ENCODE data around the gene NR1I3. TPM values are rescaled to one million over a fixed set of nuclear protein-coding genes. Genes with fewer than 3 reads are reported as not detected.

Gene NR1I3
- total and polyA plus RNA-seq, 2 of the 13 experiments (the other 11 are each of a cell fraction or from before 2014, with no cell fraction given): 0.62 to 0.95 TPM

DNA sequence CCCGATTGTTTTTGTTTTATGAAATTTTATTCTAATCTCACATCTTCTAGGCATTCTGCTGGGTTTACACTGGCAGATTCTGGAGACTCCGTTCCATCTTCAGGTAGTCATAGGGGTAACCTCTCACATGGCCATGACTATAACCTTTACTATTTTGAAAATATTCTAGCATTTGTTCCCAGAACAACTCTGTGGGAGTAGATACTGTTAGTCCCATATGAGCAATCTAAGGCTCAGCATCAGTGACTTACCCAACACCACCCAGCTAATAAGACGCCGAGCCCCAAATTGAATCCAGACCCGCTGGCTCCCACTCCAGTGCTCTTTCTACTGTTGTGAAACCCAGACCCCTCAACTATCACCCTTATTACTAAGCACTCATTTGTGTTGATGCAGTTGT is 49.0 kb downstream of the NR1I3 start (continued):
- TF ChIP-seq, protein P1, sequence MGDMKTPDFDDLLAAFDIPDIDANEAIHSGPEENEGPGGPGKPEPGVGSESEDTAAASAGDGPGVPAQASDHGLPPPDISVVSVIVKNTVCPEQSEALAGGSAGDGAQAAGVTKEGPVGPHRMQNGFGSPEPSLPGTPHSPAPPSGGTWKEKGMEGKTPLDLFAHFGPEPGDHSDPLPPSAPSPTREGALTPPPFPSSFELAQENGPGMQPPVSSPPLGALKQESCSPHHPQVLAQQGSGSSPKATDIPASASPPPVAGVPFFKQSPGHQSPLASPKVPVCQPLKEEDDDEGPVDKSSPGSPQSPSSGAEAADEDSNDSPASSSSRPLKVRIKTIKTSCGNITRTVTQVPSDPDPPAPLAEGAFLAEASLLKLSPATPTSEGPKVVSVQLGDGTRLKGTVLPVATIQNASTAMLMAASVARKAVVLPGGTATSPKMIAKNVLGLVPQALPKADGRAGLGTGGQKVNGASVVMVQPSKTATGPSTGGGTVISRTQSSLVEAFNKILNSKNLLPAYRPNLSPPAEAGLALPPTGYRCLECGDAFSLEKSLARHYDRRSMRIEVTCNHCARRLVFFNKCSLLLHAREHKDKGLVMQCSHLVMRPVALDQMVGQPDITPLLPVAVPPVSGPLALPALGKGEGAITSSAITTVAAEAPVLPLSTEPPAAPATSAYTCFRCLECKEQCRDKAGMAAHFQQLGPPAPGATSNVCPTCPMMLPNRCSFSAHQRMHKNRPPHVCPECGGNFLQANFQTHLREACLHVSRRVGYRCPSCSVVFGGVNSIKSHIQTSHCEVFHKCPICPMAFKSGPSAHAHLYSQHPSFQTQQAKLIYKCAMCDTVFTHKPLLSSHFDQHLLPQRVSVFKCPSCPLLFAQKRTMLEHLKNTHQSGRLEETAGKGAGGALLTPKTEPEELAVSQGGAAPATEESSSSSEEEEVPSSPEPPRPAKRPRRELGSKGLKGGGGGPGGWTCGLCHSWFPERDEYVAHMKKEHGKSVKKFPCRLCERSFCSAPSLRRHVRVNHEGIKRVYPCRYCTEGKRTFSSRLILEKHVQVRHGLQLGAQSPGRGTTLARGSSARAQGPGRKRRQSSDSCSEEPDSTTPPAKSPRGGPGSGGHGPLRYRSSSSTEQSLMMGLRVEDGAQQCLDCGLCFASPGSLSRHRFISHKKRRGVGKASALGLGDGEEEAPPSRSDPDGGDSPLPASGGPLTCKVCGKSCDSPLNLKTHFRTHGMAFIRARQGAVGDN (CRISPR knock-in tag; IDR thresholded peaks at IDR 0.05): no peak
- no peak for TF ChIP-seq GPN1 (CRISPR knock-in tag; IDR thresholded peaks at IDR 0.05; ENCODE audit: borderline replicate concordance)
- no peak for TF ChIP-seq ZNF44 (CRISPR knock-in tag; IDR thresholded peaks at IDR 0.05)

DNA sequence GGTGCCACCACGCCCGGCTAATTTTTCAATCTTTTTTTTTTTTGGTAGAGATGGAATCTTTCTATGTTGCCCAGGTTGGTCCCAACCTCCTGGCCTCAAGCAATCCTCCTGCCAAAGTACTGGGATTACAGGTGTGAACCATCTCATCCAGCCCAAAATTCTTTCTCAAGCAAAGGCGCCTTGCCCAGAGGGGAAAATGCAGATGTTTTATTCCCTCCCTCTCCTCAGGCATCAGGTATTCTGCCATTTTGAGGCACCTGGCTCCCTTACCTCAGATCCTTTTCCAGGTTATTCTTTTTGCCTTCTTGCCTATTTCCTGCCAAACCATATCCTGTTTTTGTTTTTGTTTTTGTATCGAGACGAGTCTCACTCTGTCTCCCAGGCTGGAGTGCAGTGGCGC is 49.6 kb downstream of the NR1I3 start:
- Histone ChIP-seq H3K79me2 (ENCODE audit: insufficient read depth, low read length) (no peaks in the 10 kb centered on the region), H3K4me1 (ENCODE audit: insufficient read depth, low read length) (peaks cover 19% of the 10 kb centered on the region), H3K4me2 (ENCODE audit: low read depth, low read length) (no peak overlapping the region), H3K36me3 (replicated peaks in 1 of 2; ENCODE audit: control insufficient read depth in 1 of 2, insufficient read depth in 2 of 2, low read length in 2 of 2) (no peaks in the 10 kb centered on the region; a peak in 1 of 5 replicates), H4K20me1 (ENCODE audit: insufficient read depth, low read length) (no peaks in the 10 kb centered on the region), H3K27me3 (ENCODE audit: control insufficient read depth in 1 of 2, insufficient read depth in 2 of 2, low read length in 2 of 2) (no peaks in the 10 kb centered on the region), H3K4me3 (replicated peaks in 1 of 3; ENCODE audit: insufficient read depth in 1 of 3, low read depth in 2 of 3, low read length in 3 of 3) (no peak overlapping the region), H3K9me3 (ENCODE audit: low read length) (no peaks in the 10 kb centered on the region), H2AFZ (ENCODE audit: low read length) (no peak overlapping the region), H3K9ac (ENCODE audit: insufficient read depth, low read depth, low read length) (no peak overlapping the region), H3K27ac (ENCODE audit: extremely low read length, insufficient read depth, low read length) (no peak overlapping the region)
- BruUV-seq (replicated peaks): no TSS peak
- ChIA-PET CTCF (ENCODE audit: low intra/inter-chr PET ratio, low total read pairs) (no interaction called here), POLR2A (no interaction called here)
- ATAC-seq (no peak), FAIRE-seq (no peak), DNase-seq (ENCODE audit: low spot score) (no peak)
- intact Hi-C loops (cut with micrococcal nuclease; ENCODE audit: unreplicated experiment): no loop called here
- in situ Hi-C loops (cut with HindIII; ENCODE audit: extremely low pct_ligation_motif_present, low pct_unique_long_range_greater_than_20kb): no loop called here
- whole genome bisulfite sequencing (ENCODE audit: low lambda C conversion rate): 74% methylated on average over 6 of the region's 6 CpGs
- no peak for TF ChIP-seq ZNF333 (CRISPR knock-in tag; IDR thresholded peaks at IDR 0.05; ENCODE audit: borderline replicate concordance)
- TF ChIP-seq SALL1 (CRISPR knock-in tag; IDR thresholded peaks at IDR 0.05): no peak
- TF ChIP-seq, protein P2, sequence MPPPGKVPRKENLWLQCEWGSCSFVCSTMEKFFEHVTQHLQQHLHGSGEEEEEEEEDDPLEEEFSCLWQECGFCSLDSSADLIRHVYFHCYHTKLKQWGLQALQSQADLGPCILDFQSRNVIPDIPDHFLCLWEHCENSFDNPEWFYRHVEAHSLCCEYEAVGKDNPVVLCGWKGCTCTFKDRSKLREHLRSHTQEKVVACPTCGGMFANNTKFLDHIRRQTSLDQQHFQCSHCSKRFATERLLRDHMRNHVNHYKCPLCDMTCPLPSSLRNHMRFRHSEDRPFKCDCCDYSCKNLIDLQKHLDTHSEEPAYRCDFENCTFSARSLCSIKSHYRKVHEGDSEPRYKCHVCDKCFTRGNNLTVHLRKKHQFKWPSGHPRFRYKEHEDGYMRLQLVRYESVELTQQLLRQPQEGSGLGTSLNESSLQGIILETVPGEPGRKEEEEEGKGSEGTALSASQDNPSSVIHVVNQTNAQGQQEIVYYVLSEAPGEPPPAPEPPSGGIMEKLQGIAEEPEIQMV (CRISPR knock-in tag; IDR thresholded peaks at IDR 0.05; ENCODE audit: low read depth): no peak
- no peak for TF ChIP-seq ARNT (IDR thresholded peaks at IDR 0.05)
- TF ChIP-seq ZNF674 (CRISPR knock-in tag; IDR thresholded peaks at IDR 0.05; ENCODE audit: low read depth): no peak
- TF ChIP-seq, protein P3, sequence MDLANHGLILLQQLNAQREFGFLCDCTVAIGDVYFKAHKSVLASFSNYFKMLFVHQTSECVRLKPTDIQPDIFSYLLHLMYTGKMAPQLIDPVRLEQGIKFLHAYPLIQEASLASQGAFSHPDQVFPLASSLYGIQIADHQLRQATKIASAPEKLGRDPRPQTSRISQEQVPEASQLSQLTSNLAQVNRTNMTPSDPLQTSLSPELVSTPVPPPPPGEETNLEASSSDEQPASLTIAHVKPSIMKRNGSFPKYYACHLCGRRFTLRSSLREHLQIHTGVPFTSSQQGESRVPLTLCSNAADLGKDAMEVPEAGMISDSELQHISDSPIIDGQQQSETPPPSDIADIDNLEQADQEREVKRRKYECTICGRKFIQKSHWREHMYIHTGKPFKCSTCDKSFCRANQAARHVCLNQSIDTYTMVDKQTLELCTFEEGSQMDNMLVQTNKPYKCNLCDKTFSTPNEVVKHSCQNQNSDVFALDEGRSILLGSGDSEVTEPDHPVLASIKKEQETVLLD (CRISPR knock-in tag; IDR thresholded peaks at IDR 0.05; ENCODE audit: low read depth): no peak
- TF ChIP-seq ERF (CRISPR knock-in tag; IDR thresholded peaks at IDR 0.05): no peak
- no peak for TF ChIP-seq ZEB1 (IDR thresholded peaks at IDR 0.05; ENCODE audit: insufficient replicate concordance, low read depth)
- no peak for TF ChIP-seq CAMTA2 (CRISPR knock-in tag; IDR thresholded peaks at IDR 0.05; ENCODE audit: borderline replicate concordance)
- no peak for TF ChIP-seq ZNF615 (CRISPR knock-in tag; IDR thresholded peaks at IDR 0.05; ENCODE audit: borderline replicate concordance)
- TF ChIP-seq ZMYM2 (CRISPR knock-in tag; IDR thresholded peaks at IDR 0.05): no peak
- TF ChIP-seq ZNF367 (CRISPR knock-in tag; IDR thresholded peaks at IDR 0.05; ENCODE audit: borderline replicate concordance): no peak
- TF ChIP-seq KLF13 (CRISPR knock-in tag; IDR thresholded peaks at IDR 0.05): no peak
- TF ChIP-seq ZNF781 (CRISPR knock-in tag; IDR thresholded peaks at IDR 0.05; ENCODE audit: borderline replicate concordance, not compliant biosample characterization): no peak
- TF ChIP-seq MEIS1 (CRISPR knock-in tag; IDR thresholded peaks at IDR 0.05; ENCODE audit: borderline replicate concordance): no peak
- TF ChIP-seq KLF11 (CRISPR knock-in tag; IDR thresholded peaks at IDR 0.05): no peak
